Anterior cingulate cortex (tissue), 58 donors: Measurements from ENCODE around the gene POU4F2.
"Not testable (repeated sequence)": the region's sequence is repeated elsewhere in the genome, so short reads cannot be mapped to it uniquely, and the experiment has no call there.

ENCODE experiments used
- DNase-seq, 58 donors: peaks; one replicate each; lab custom pipeline; 2025; lab: John Stamatoyannopoulos, UW

POU4F2 gene

DNA sequence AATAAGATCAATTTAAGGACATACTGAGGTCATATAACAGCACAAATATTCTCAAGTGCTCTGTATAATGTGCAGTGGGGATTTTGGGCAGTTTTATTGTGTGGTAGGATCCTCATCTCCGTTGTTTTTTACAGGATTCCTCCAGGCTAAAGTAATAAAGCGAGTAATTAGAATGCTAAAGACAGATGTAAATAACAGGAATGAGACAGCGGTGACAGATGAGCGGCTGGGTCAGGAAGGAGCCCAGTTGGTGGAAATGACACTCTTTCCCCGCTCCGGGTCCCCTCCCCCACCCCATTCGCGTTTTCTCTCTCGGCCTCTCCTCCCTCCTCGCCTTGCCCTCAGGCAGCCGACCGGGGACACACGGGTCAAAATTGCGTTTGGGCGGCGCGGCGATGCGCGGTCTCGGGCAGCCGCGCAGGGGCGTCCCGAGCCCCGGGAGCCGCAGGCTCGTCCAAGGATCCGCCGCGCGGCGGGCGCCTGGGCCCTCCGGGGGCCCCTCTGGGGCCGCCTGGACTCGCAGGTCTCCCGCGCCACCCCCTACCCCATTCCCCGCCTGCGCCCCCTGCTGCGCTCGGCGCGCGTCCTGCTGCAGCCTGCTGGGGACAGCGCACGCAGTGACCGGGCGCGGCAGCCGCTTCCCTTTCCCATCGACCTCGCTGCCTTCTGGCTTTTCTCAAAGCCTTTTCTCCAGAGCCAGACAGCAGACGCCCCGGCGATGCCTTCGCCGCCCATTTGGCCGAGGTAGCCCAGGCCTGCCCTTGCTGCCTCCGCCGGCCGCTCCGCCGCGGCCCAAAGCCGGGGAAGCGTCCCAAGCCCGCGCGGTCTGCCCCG, 16.2 kb downstream of the POU4F2 start:
- no peak for DNase-seq

DNA sequence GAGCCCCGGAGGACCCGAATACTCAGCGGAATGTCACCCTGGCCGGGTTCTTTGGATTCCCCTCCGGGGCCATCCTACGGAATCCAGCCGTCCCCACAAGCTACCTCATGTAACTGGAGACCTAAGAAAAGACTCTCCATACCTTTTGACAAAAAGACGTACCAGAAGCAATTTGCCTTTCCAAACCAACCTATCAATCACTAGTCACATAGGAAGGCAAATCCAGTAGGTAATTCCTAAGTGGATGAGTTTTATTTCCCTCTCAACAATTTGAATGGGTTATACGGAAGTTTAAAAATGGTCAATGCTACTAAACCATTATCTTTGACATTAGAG, 16.8 kb downstream of the POU4F2 start:
- DNase-seq, result no peak

DNA sequence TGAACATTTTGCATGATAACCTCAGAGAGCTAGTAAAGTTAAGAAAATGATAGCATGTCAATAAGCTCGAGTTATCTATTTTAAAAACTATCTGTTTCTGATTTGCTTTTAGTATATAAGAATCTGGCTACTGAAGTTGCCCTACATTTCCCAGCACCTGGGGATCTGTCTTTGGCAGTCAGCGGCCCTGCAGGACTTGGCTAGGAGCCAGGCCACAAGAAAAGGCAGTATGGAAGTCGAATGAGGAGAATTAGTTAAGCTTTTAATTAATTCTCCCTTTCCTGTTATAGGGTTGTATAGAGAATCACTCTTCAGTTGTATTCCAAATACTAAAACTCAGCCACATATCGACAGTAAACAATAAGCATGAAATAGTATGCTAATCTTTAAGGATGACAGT, 22.7 kb downstream of the POU4F2 start:
- DNase-seq, result no peak

DNA sequence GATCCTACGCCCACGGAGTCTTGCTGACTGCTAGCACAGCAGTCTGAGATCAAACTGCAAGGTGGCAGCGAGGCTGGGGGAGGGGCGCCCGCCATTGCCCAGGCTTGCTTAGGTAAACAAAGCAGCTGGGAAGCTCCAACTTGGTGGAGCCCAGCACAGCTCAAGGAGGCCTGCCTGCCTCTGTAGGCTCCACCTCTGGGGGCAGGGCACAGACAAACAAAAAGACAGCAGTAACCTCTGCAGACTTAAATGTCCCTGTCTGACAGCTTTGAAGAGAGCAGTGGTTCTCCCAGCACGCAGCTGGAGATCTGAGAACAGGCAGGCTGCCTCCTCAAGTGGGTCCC, 25.2 kb downstream of the POU4F2 start:
- not testable (repeated sequence) for DNase-seq

DNA sequence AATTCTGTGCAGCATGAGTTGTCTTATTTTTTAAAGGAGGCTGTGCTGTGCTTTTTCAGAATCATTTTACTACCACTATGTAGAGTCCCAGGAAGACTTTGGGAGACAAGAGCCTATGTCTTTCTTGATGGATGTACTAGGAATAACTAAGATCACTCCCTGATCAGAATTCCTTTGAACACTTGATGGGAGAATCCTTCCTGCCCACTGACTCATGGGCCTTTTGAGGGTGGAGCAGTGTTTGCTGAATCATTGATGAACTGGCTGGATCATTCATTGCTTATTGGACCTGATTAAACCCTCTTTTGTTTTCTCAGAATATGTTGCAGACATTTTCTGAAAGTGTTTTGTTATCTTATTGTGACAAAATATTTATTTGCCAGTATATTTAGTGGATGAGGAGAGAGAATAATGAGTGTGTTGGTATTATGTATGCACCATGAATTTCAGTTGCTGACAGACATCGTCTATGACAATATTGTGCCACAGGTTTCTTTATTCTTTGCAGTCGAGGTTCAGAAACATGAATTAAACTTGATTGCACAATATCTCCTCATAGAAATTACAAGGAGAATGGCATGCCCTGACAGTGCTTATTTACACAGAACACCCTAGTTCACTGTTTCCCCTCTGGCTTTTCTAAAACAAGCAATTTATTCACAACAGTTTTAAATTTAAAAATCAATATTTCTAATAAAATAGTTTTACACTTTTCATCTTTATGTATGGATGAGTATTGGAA, 36.3 kb downstream of the POU4F2 start:
- DNase-seq, result no peak
